HepG2 (cell line): ENCODE data around the gene AIFM1. TPM values are rescaled to one million over a fixed set of nuclear protein-coding genes. Genes with fewer than 3 reads are reported as not detected.

Experiments used
- ATAC-seq: fragments of 200-7000 bp; cut with Tn5 transposase; 3 replicates; pipeline ENCODE4 v1.9.1; 2020; ENCODE audit warnings: mild to moderate bottlenecking, moderate library complexity
- BruUV-seq: library from RNA; stranded (reverse); fragments of 400-500 nt; replicated peaks from 2 replicates; lab custom pipeline; 2021; lab: Mats Ljungman, UMichigan
- CTCF ChIA-PET: fragments of 300-600 bp; formaldehyde crosslinking; extraction: SDS; loops from one replicate; lab custom pipeline; 2021; ENCODE audit warnings: low total read pairs, inconsistent platforms, low intra/inter-chr PET ratio; lab: Yijun Ruan, JAX
- POLR2A ChIA-PET: fragments of 350-600 bp; sonication (Branson Sonifier 250); formaldehyde crosslinking; loops from one replicate; lab custom pipeline; 2020; ENCODE audit warnings: antibody characterized with exemption, inconsistent platforms; lab: Yijun Ruan, JAX
- DNase-seq: peaks from one replicate; pipeline ENCODE4 v3.0.0-alpha.2; 2015; ENCODE audit warnings: low spot score
- FAIRE-seq: peaks from 3 replicates; lab custom pipeline; 2011; peaks lifted over from hg19 to GRCh38; lab: Jason Lieb, UNC
- H2AFZ ChIP-seq: one replicate; pipeline ENCODE4 v1.6.1; 2011; ENCODE audit warnings: low read length, inconsistent platforms
- H3K27ac ChIP-seq: fragments of 300-600 bp; 3 replicates; pipeline ENCODE4 v1.8.0; 2011; ENCODE audit warnings: mixed run types, mild to moderate bottlenecking, mixed read lengths, low read length, inconsistent platforms; ENCODE audit not compliant: insufficient read depth; ENCODE audit errors: extremely low read length
- H3K27me3 ChIP-seq, 2 experiments: fragments of 200-600 bp in 1 of 2; 2 replicates in 1 of 2; 3 replicates in 1 of 2; pipeline versions ENCODE4 v1.6.0 to v1.8.0; 2011; ENCODE audit warnings: low read length in 2 of 2, mild to moderate bottlenecking in 2 of 2, moderate library complexity in 2 of 2, inconsistent platforms in 1 of 2; ENCODE audit not compliant: insufficient read depth in 2 of 2, control insufficient read depth in 1 of 2
- H3K36me3 ChIP-seq, 2 experiments: fragments of 200-600 bp in 1 of 2; replicated peaks in 1 of 2; 2 replicates in 1 of 2; 3 replicates in 1 of 2; pipeline versions ENCODE4 v1.5.1 to v1.8.0; 2011; ENCODE audit warnings: low read length in 2 of 2, inconsistent platforms in 1 of 2; ENCODE audit not compliant: insufficient read depth in 2 of 2, control insufficient read depth in 1 of 2
- H3K4me1 ChIP-seq: 2 replicates; pipeline ENCODE4 v1.5.1; 2012; ENCODE audit warnings: low read length, inconsistent platforms; ENCODE audit not compliant: insufficient read depth
- H3K4me2 ChIP-seq: 2 replicates; pipeline ENCODE4 v1.6.0; 2011; ENCODE audit warnings: low read depth, low read length, inconsistent platforms
- H3K4me3 ChIP-seq, 3 experiments: fragments of 200-600 bp in 1 of 3; sonication (generic), shearing (Covaris generic) in 1 of 3; replicated peaks in 1 of 3; 2 replicates each; pipeline ENCODE4 v1.5.1; 2011 to 2016; ENCODE audit warnings: low read length in 3 of 3, inconsistent platforms in 2 of 3, low read depth in 2 of 3, mild to moderate bottlenecking in 2 of 3, control low read depth in 1 of 3, mixed read lengths in 1 of 3; ENCODE audit not compliant: insufficient read depth in 1 of 3
- H3K79me2 ChIP-seq: one replicate; pipeline ENCODE4 v1.6.1; 2011; ENCODE audit warnings: low read length, inconsistent platforms; ENCODE audit not compliant: insufficient read depth
- H3K9ac ChIP-seq: 2 replicates; pipeline ENCODE4 v1.6.0; 2011; ENCODE audit warnings: mild to moderate bottlenecking, low read depth, low read length, inconsistent platforms; ENCODE audit not compliant: insufficient read depth
- H3K9me3 ChIP-seq: 2 replicates; pipeline ENCODE4 v1.5.1; 2012; ENCODE audit warnings: mild to moderate bottlenecking, low read length
- H4K20me1 ChIP-seq: 2 replicates; pipeline ENCODE4 v1.6.0; 2011; ENCODE audit warnings: inconsistent platforms, mild to moderate bottlenecking, low read length, moderate library complexity; ENCODE audit not compliant: insufficient read depth
- ATF2 ChIP-seq: sonication (generic); formaldehyde crosslinking; IDR thresholded peaks from 2 replicates; pipeline ENCODE4 v1.4.0; 2020; ENCODE audit warnings: missing genetic modification reagents
- HNRNPL ChIP-seq: fragments of 200-400 bp; formaldehyde crosslinking; IDR thresholded peaks from 2 replicates; pipeline ENCODE4 v1.6.1; 2017; ENCODE audit warnings: mild to moderate bottlenecking, low read depth, low read length
- MZF1 ChIP-seq: sonication (generic); formaldehyde crosslinking; IDR thresholded peaks from 2 replicates; pipeline ENCODE4 v1.8.1; 2023; ENCODE audit warnings: mild to moderate bottlenecking, missing genetic modification reagents, borderline replicate concordance
- TFDP2 ChIP-seq: sonication (generic); formaldehyde crosslinking; IDR thresholded peaks from 2 replicates; pipeline ENCODE4 v1.4.0; 2020; ENCODE audit warnings: missing genetic modification reagents
- ZBTB46 ChIP-seq: sonication (generic); formaldehyde crosslinking; IDR thresholded peaks from 2 replicates; pipeline ENCODE4 v1.4.0; 2020; ENCODE audit warnings: mild to moderate bottlenecking, missing genetic modification reagents, borderline replicate concordance
- ZNF17 ChIP-seq: sonication (generic); formaldehyde crosslinking; IDR thresholded peaks from 2 replicates; pipeline ENCODE4 v1.5.0; 2020; ENCODE audit warnings: mild to moderate bottlenecking, missing genetic modification reagents
- ZNF333 ChIP-seq: sonication (generic); formaldehyde crosslinking; IDR thresholded peaks from 2 replicates; pipeline ENCODE4 v1.4.0; 2020; ENCODE audit warnings: mild to moderate bottlenecking, missing genetic modification reagents, borderline replicate concordance
- ZNF7 ChIP-seq: IDR thresholded peaks from 2 replicates; pipeline ENCODE4 v1.6.1; 2016; ENCODE audit warnings: missing biosample characterization, missing genetic modification reagents
- ZNF776 ChIP-seq: sonication (generic); formaldehyde crosslinking; IDR thresholded peaks from 2 replicates; pipeline ENCODE4 v1.4.0; 2020; ENCODE audit warnings: mild to moderate bottlenecking, missing genetic modification reagents
- ZSCAN12 ChIP-seq: sonication (generic); formaldehyde crosslinking; IDR thresholded peaks from 2 replicates; pipeline ENCODE4 v1.9.0; 2021; ENCODE audit warnings: mild to moderate bottlenecking, missing genetic modification reagents
- ZSCAN5A ChIP-seq: sonication (generic); formaldehyde crosslinking; IDR thresholded peaks from 2 replicates; pipeline ENCODE4 v1.8.0; 2022; ENCODE audit warnings: mild to moderate bottlenecking, missing genetic modification reagents, borderline replicate concordance
- ZUFSP ChIP-seq: sonication (generic); formaldehyde crosslinking; IDR thresholded peaks from 2 replicates; pipeline ENCODE4 v1.9.0; 2021; ENCODE audit warnings: missing genetic modification reagents, mild to moderate bottlenecking, borderline replicate concordance
- WGBS: methylation state at CpG from one replicate; pipeline ENCODE4 v1.1.6; 2017; ENCODE audit warnings: low lambda C conversion rate; 5-methylcytosine and 5-hydroxymethylcytosine counted together
- in situ Hi-C: cut with HindIII; loops from 2 replicates; pipeline ENCODE4 v1.10.0; 2017; ENCODE audit warnings: low pct_unique_long_range_greater_than_20kb; ENCODE audit not compliant: extremely low pct_ligation_motif_present
- intact Hi-C: fragments of 100-400 bp; cut with micrococcal nuclease; formaldehyde crosslinking; loops from one replicate; pipeline ENCODE4 v1.10.0; 2022; ENCODE audit not compliant: unreplicated experiment
- polyA plus RNA-seq, 8 experiments: library from polyadenylated mRNA; depleted of rRNA in 3 of 8; stranded (reverse) in 7 of 8; unstranded in 1 of 8; fragments of >200 nt; fragmentation: Illumina TruSeq in 4 of 8; extraction: Trizol in 4 of 8; gene quantifications; 2 replicates each; pipeline versions ENCODE4 v1.2.1 to v1.2.3, GENCODE V29; 2011 to 2016; ENCODE audit warnings: low read depth in 4 of 8, missing spikeins in 1 of 8, mixed read lengths in 1 of 8; ENCODE audit not compliant: insufficient read depth in 1 of 8
- total RNA-seq, 5 experiments: library from RNA; depleted of rRNA; stranded (reverse); fragments of >200 nt; fragmentation: Illumina TruSeq; extraction: Trizol; gene quantifications; 2 replicates each; pipeline ENCODE4 v1.2.3, GENCODE V29; 2016; ENCODE audit warnings: low read depth in 1 of 5

AIFM1 gene
- total and polyA plus RNA-seq, 2 of the 13 experiments (the other 11 are each of a cell fraction or from before 2014, with no cell fraction given) = 42.8 to 46.9 TPM

GRCh38 chrX:130213376-130213775, 47.7 kb upstream of the AIFM1 start (continued):
- TF ChIP-seq ZUFSP (CRISPR knock-in tag) (no peak), ZNF17 (CRISPR knock-in tag) (no peak)

- Histone ChIP-seq H3K27me3 (no peaks in the 10 kb centered on the region), H3K4me1 (no peaks in the 10 kb centered on the region), H3K4me2 (no peak overlapping the region), H3K36me3 (peaks cover 0 to 1% of the 10 kb centered on the region in 2 experiments; a peak in 2 of 5 replicates), H3K9ac (no peak overlapping the region), H2AFZ (no peak overlapping the region), H3K9me3 (no peaks in the 10 kb centered on the region), H4K20me1 (no peaks in the 10 kb centered on the region), H3K4me3 (no peak overlapping the region), H3K27ac (no peak overlapping the region), H3K79me2 (no peaks in the 10 kb centered on the region)
- no TSS peak for BruUV-seq
- in situ Hi-C loops = no loop called here
- ChIA-PET POLR2A (no interaction called here), CTCF (no interaction called here)
- DNase-seq (no peak), FAIRE-seq (no peak), ATAC-seq (no peak)
- 100% methylated on average over 1 of the region's 1 CpG for WGBS
- intact Hi-C loops = no loop called here
- TF ChIP-seq HNRNPL (no peak), ZBTB46 (CRISPR knock-in tag) (no peak), MZF1 (CRISPR knock-in tag) (no peak), ZNF7 (CRISPR knock-in tag) (no peak), ZNF776 (CRISPR knock-in tag) (no peak), ZSCAN5A (no peak), ATF2 (CRISPR knock-in tag) (no peak), ZSCAN12 (no peak), TFDP2 (no peak), ZNF333 (CRISPR knock-in tag) (no peak)
Observed at GRCh38 chrX:130212371-130212770, 46.7 kb upstream of the AIFM1 start.
